ENCODE results near the gene ACOT11.

GRCh38 chr1:54558434-54559030, 10.5 kb downstream of the ACOT11 start:
- TF ChIP-seq EZH2 (conservative IDR thresholded peaks at IDR 0.05; ENCODE audit: low read depth, low read length) (no peak), FOXM1 (CRISPR knock-in tag; IDR thresholded peaks at IDR 0.05) (no peak)

Data from HepG2 (cell line).